Aorta (tissue), 5 donors: ENCODE measurements around the gene DEPDC1B. TPM values are rescaled to one million over a fixed set of nuclear protein-coding genes. Genes with fewer than 3 reads are reported as not detected.
A peak's percentile ranks its signal among the peaks of the same experiment; 100 is the strongest.

Source experiments
- ATAC-seq: fragments of 200-7000 bp; cut with Tn5 transposase; one replicate; pipeline ENCODE4 v1.9.1; 2022; ENCODE audit warnings: moderate library complexity; ENCODE audit not compliant: low FRiP score
- DNase-seq, 2 donors: peaks; one replicate each; pipeline ENCODE4 v3.0.0-alpha.2; 2020
- H3K27ac ChIP-seq, 2 donors: one replicate each; pipeline ENCODE4 v1.5.1; 2013; ENCODE audit warnings: low read length in 2 of 2, mild to moderate bottlenecking in 2 of 2, moderate library complexity in 2 of 2, control low read depth in 1 of 2, inconsistent platforms in 1 of 2, low read depth in 1 of 2
- H3K27me3 ChIP-seq, 2 donors: one replicate each; pipeline ENCODE4 v1.6.1; 2013; ENCODE audit warnings: control low read depth in 1 of 2, low read length in 1 of 2, mild to moderate bottlenecking in 1 of 2, moderate library complexity in 1 of 2; ENCODE audit not compliant: insufficient read depth in 2 of 2, control insufficient read depth in 1 of 2
- H3K36me3 ChIP-seq, 2 donors: one replicate each; pipeline ENCODE4 v1.6.1; 2013; ENCODE audit warnings: control low read depth in 1 of 2, low read length in 1 of 2, mild to moderate bottlenecking in 1 of 2; ENCODE audit not compliant: insufficient read depth in 2 of 2, control insufficient read depth in 1 of 2
- H3K4me1 ChIP-seq, 2 donors: one replicate each; pipeline ENCODE4 v1.6.1; 2013; ENCODE audit warnings: low read length in 2 of 2, control low read depth in 1 of 2, mild to moderate bottlenecking in 1 of 2, moderate library complexity in 1 of 2; ENCODE audit not compliant: insufficient read depth in 2 of 2, control insufficient read depth in 1 of 2
- H3K4me3 ChIP-seq, 2 donors: one replicate each; pipeline ENCODE4 v1.5.1; 2013; ENCODE audit warnings: low read length in 2 of 2, control low read depth in 1 of 2, mild to moderate bottlenecking in 1 of 2
- H3K9me3 ChIP-seq: one replicate; pipeline ENCODE4 v1.6.1; 2013; ENCODE audit warnings: mild to moderate bottlenecking, low read length; ENCODE audit not compliant: control insufficient read depth
- WGBS, 2 donors: extraction: QIAGEN DNeasy Blood & Tissue Kit; methylation state at CpG; one replicate each; pipeline ENCODE4 v1.1.7; 2013; 5-methylcytosine and 5-hydroxymethylcytosine counted together
- intact Hi-C, 2 donors: fragments of 100-400 bp; cut with DNase I; formaldehyde crosslinking; loops; one replicate each; pipeline versions ENCODE4 v1.14.2 to v1.15.0; 2022
- polyA plus RNA-seq, 2 donors: library from polyadenylated mRNA; stranded (reverse); fragments of 200-250 nt; gene quantifications; one replicate each; pipeline ENCODE4 v1.2.3, GENCODE V29; 2013
- total RNA-seq, 2 donors: library from RNA; stranded (reverse); fragmentation: NEBNext Ultra II Directional; extraction: Animal tissue kit (Norgen Biotek cat#: 25700); gene quantifications; one replicate each; pipeline ENCODE4 v1.2.1, GENCODE V29; 2021
- donor health status: healthy with polysubstance abuse.
- donor health status: Bipolar disorder and iron deficiency.
- donor health status: DM: no; HTN: no; CAD: no.
- donor health status: DM: no; HTN: no; CAD: no.
- donor health status: DM: yes; HTN: yes; CAD: no.

DEPDC1B gene
- total and polyA plus RNA-seq, 4 donors, result 0.48 to 2.1 (median 1.3) TPM; not detected in 1

GRCh38 chr5:60649288-60649917, 50.6 kb downstream of the DEPDC1B start:
- 7 to 12% methylated on average over 1 of the region's 1 CpG for WGBS, 2 donors
- no peaks in the 10 kb centered on the region for H3K36me3 ChIP-seq
- H3K4me3 ChIP-seq, result no peak overlapping the region
- no peak for ATAC-seq
- no peaks in the 10 kb centered on the region for H3K27me3 ChIP-seq
- no peak for DNase-seq
- H3K9me3 ChIP-seq, result no peaks in the 10 kb centered on the region
- intact Hi-C loops, result loop anchor here in 1 of 2 donors (10.0 kb wide), 2 partner anchors 65 to 265 kb away; no protein-coding TSS in a partner anchor
- peaks cover 0 to 4% of the 10 kb centered on the region in 2 donors for H3K4me1 ChIP-seq
- H3K27ac ChIP-seq, result no peak overlapping the region

- Histone ChIP-seq H3K9me3 (no peaks in the 10 kb centered on the region), H3K27ac (no peak overlapping the region), H3K36me3 (no peaks in the 10 kb centered on the region), H3K27me3 (no peaks in the 10 kb centered on the region), H3K4me3 (no peak overlapping the region), H3K4me1 (peaks cover 0 to 4% of the 10 kb centered on the region in 2 donors)
- DNase-seq (no peak), ATAC-seq (no peak)
- WGBS, 2 donors, result 73 to 78% methylated on average over 2 of the region's 2 CpGs
- intact Hi-C loops, result loop anchor here in 1 of 2 donors (10.0 kb wide), 2 partner anchors 63 to 263 kb away; no protein-coding TSS in a partner anchor
Observed at GRCh38 chr5:60648175-60648574, 51.8 kb downstream of the DEPDC1B start.

- no peak for DNase-seq
- intact Hi-C loops, result loop anchor here in 1 of 2 donors (10.0 kb wide), 2 partner anchors 56 to 256 kb away; no protein-coding TSS in a partner anchor
- WGBS, 2 donors, result 97 to 100% methylated on average over 1 of the region's 1 CpG
Observed at GRCh38 chr5:60640901-60641300, 59.1 kb downstream of the DEPDC1B start.

GRCh38 chr5:60639544-60639943, 60.4 kb downstream of the DEPDC1B start:
- peak overlapping the region; percentile 43 to 59 for H3K27ac ChIP-seq
- no peaks in the 10 kb centered on the region for H3K9me3 ChIP-seq
- intact Hi-C loops, result no loop called here
- 3 to 6% methylated on average over 1 of the region's 1 CpG for WGBS, 2 donors
- H3K36me3 ChIP-seq, result no peaks in the 10 kb centered on the region
- ATAC-seq (peak; percentile 78), DNase-seq (no peak)
- H3K27me3 ChIP-seq, result no peaks in the 10 kb centered on the region
- no peaks in the 10 kb centered on the region for H3K4me1 ChIP-seq
- H3K4me3 ChIP-seq, result no peak overlapping the region

More at GRCh38 chr5:60640901-60641300, 59.1 kb downstream of the DEPDC1B start:
- H3K36me3 ChIP-seq, result no peaks in the 10 kb centered on the region
- ATAC-seq, result no peak
- no peaks in the 10 kb centered on the region for H3K9me3 ChIP-seq
- H3K4me3 ChIP-seq, result no peak overlapping the region
- no peak overlapping the region for H3K27ac ChIP-seq
- H3K4me1 ChIP-seq, result no peaks in the 10 kb centered on the region
- H3K27me3 ChIP-seq, result no peaks in the 10 kb centered on the region

GRCh38 chr5:60638300-60638699, 61.7 kb downstream of the DEPDC1B start:
- Histone ChIP-seq H3K27ac (peak overlapping the region in 1 of 2 donors; percentile 43), H3K36me3 (no peaks in the 10 kb centered on the region), H3K4me3 (no peak overlapping the region), H3K9me3 (no peaks in the 10 kb centered on the region), H3K27me3 (no peaks in the 10 kb centered on the region), H3K4me1 (no peaks in the 10 kb centered on the region)
- intact Hi-C loops, result no loop called here
- ATAC-seq (no peak), DNase-seq (no peak)

GRCh38 chr5:60636644-60637043, 63.3 kb downstream of the DEPDC1B start:
- Histone ChIP-seq H3K27me3 (no peaks in the 10 kb centered on the region), H3K4me3 (no peak overlapping the region), H3K4me1 (peaks cover 0 to 3% of the 10 kb centered on the region in 2 donors), H3K36me3 (no peaks in the 10 kb centered on the region), H3K9me3 (no peaks in the 10 kb centered on the region), H3K27ac (peak overlapping the region in 1 of 2 donors; percentile 50)
- ATAC-seq, result no peak
- intact Hi-C loops, result no loop called here
- no peak for DNase-seq
- 79 to 85% methylated on average over 4 of the region's 4 CpGs for WGBS, 2 donors

GRCh38 chr5:60636001-60636400, 64.0 kb downstream of the DEPDC1B start:
- Histone ChIP-seq H3K27me3 (no peaks in the 10 kb centered on the region), H3K9me3 (no peaks in the 10 kb centered on the region), H3K4me1 (peaks cover 0 to 6% of the 10 kb centered on the region in 2 donors), H3K27ac (peak overlapping the region in 1 of 2 donors; percentile 50), H3K36me3 (no peaks in the 10 kb centered on the region), H3K4me3 (no peak overlapping the region)
- intact Hi-C loops, result no loop called here
- no peak for ATAC-seq
- WGBS, 2 donors, result 39 to 71% methylated on average over 1 of the region's 1 CpG
- no peak for DNase-seq

- Histone ChIP-seq H3K36me3 (no peaks in the 10 kb centered on the region), H3K27ac (peak overlapping the region in 1 of 2 donors; percentile 54), H3K27me3 (no peaks in the 10 kb centered on the region), H3K4me3 (no peak overlapping the region), H3K4me1 (peaks cover 0 to 6% of the 10 kb centered on the region in 2 donors), H3K9me3 (no peaks in the 10 kb centered on the region)
- intact Hi-C loops, result no loop called here
- DNase-seq (no peak), ATAC-seq (no peak)
- WGBS, 2 donors, result 37 to 41% methylated on average over 6 of the region's 6 CpGs
Observed at GRCh38 chr5:60634051-60634450, 65.9 kb downstream of the DEPDC1B start.

GRCh38 chr5:60633341-60633740, 66.6 kb downstream of the DEPDC1B start:
- Histone ChIP-seq H3K9me3 (no peaks in the 10 kb centered on the region), H3K27ac (peak overlapping the region in 1 of 2 donors; percentile 95), H3K36me3 (no peaks in the 10 kb centered on the region), H3K4me3 (no peak overlapping the region), H3K27me3 (no peaks in the 10 kb centered on the region), H3K4me1 (peaks cover 0 to 6% of the 10 kb centered on the region in 2 donors)
- DNase-seq (peak; percentile 76 to 78), ATAC-seq (peak; percentile 85)
- WGBS, 2 donors, result 0 to 8% methylated on average over 1 of the region's 1 CpG
- intact Hi-C loops, result no loop called here
